Limb (tissue), 2 donors: Measurements from ENCODE around the gene SLC35G4.
"Not testable (repeated sequence)": the region's sequence is repeated elsewhere in the genome, so short reads cannot be mapped to it uniquely, and the experiment has no call there.

Experiments used
- DNase-seq, 2 donors: peaks; one replicate each; pipeline ENCODE4 v3.0.0-alpha.2; 2016; ENCODE audit errors: extremely low spot score in 2 of 2

Gene SLC35G4

DNA sequence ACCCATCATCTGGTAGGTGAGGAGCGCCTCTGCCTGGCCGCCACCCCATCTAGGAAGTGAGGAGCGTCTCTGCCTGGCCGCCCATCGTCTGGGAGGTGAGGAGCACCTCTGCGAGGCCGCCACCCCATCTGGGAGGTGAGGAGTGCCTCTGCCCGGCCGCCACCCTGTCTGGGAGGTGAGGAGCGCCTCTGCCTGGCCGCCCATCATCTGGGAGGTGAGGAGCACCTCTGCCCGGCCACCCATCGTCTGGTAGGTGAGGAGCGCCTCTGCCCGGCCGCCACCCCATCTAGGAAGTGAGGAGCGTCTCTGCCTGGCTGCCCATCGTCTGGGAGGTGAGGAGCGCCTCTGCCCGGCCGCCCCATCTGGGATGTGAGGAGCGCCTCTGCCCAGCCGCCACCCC lies 4.2 kb downstream of the SLC35G4 start:
- DNase-seq = not testable (repeated sequence)

DNA sequence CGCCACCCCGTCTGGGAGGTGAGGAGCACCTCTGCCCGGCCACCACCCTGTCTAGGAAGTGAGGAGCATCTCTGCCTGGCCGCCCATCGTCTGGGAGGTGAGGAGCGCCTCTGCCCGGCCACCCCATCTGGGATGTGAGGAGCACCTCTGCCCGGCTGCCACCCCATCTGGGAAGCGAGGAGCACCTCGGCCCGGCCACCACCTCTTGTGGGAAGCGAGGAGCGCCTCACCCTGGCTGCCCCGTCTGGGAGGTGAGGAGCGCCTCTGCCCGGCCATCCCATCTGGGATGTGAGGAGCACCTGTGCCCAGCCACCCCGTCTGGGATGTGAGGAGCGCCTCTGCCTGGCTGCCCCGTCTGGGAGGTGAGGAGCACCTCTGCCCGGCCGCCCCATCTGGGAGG lies 4.6 kb downstream of the SLC35G4 start:
- not testable (repeated sequence) for DNase-seq

DNA sequence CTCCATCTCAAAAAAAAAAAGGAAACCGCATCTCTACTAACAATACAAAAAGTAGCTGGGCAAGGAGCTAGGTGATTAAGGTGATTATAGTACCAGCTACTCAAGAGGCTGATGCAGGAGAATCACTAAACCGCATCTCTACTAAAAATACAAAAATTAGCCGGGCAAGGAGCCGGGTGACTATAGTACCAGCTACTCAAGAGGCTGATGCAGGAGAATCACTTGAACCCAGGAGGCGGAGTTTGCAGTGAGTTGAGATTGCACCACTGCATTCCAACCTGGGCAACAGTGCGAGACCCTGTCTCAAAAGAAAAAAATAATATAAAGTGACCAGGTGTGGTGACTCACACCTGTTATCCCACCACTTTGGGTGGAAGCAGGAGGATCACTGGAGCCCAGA lies 5.6 kb downstream of the SLC35G4 start:
- DNase-seq = not testable (repeated sequence)

DNA sequence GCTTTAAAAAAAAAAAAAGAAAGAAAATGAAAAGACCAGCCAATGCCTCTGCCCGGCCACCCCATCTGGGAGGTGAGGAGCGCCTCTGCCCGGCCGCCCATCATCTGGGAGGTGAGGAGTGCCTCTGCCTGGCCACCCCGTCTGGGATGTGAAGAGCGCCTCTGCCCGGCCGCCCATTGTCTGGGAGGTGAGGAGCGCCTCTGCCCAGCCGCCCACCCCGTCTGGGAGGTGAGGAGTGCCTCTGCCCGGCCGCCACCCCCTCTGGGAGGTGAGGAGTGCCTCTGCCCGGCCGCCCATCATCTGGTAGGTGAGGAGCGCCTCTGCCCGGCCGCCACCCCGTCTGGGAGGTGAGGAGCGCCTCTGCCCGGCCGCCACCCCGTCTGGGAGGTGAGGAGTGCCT lies 37.9 kb downstream of the SLC35G4 start:
- not testable (repeated sequence) for DNase-seq

DNA sequence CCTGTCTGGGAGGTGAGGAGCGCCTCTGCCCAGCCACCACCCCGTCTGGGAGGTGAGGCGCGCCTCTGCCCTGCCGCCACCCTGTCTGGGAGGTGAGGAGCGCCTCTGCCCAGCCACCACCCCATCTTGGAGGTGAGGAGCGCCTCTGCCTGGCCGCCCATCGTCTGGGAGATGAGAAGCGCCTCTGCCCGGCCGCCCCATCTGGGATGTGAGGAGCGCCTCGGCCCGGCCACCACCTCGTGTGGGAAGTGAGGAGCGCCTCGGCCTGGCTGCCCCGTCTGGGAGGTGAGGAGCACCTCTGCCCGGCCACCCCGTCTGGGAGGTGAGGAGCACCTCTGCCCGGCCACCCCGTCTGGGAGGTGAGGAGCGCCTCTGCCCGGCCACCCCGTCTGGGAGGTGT lies 38.4 kb downstream of the SLC35G4 start:
- not testable (repeated sequence) for DNase-seq

DNA sequence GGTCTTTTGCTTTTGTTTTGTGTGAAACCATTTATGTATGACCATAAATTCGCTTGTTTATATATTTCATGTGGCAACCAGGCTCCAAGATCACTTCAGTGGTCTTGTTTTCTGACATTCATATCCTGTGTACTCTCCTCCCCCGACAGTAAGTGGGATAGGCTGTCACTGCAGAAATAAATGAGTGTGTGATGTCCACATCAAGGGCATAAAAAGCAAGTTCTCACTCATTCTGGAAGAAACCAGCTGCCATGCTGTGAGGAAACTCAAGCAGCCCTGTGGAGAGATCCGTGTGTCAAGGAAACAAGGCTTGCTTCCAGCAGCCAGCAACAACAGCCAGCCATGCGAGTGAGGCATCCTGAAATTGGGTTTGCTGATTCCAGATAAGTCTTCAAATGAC lies 40.4 kb downstream of the SLC35G4 start:
- no peak for DNase-seq

DNA sequence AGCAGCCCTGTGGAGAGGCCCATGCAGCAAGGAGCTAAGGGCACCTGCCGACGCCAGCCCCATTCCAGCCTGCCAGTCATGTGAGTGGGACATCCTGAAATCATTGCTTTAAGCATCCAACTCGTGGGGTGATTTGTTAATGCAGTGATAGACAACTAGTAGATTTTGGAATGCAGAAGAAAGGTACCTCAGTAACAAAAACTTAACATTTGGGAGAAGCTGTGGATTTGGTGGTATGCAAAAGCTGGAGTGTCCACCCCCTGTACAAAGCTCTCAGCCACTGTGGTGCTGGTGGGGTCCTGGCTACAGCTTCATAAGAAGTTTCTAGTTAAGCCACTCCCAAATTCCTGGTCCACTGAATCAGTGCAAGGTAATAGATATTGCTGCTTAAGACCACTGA lies 42.5 kb downstream of the SLC35G4 start:
- DNase-seq = no peak

DNA sequence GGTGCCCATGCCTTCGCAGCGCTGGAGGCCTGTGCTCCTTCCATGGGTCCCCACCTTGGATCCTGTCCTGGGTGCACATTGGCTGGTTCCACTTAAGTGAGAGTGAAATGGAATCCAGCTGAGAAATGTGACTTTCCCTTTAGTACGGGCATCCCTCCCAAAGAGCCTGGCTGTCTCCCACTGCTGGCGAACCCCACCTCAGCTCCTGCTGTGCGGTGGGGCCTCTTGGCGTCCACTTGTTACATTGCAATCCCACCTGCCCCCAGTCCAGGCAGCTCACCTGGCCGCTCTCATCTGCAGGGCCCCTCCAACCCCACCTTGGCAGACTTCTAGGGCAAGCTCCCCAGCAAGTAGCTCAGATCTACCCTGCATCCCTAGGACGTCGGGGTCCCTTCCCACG lies 44.1 kb downstream of the SLC35G4 start:
- no peak for DNase-seq

DNA sequence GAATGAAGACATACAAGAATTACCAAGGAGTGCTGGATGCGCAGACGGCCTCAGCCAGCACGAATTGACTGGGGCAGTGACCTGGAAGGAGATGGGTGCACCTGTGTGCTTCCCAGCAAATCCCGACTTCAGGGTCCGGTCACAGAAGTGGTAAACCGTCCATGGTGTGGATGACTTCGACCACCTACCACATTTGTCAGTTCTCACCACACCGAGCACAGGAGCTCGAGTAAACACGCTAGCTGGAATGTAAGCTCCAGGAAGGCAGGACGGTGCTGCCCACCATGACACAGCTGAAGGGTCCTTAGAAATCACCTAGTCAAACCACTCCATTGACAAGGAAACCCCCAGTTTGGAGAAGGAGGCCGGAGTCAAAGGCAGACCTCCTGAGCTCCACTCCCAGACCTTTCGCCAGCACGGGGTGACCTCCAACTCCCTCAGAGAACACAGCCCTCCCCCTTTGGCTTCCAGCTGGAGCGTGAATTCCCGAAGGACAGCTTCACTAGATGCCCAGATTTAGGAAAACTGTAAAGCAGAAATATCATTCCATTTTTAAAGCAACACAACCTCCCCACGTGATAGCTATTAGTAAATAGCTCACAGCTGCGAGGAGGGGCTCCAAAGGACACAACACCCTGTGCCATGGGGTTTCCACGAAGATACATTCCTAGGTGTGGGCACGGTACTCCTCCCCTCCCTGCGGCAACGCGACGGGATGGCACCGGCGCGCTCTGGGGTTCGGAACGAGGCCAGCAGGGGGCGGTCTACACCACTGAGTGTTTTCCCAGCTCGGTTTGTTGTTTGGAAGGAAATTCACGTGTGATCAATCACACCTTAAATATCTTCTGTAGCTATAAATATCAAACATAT lies 45.6 kb downstream of the SLC35G4 start:
- DNase-seq = peak; percentile 34 to 80

DNA sequence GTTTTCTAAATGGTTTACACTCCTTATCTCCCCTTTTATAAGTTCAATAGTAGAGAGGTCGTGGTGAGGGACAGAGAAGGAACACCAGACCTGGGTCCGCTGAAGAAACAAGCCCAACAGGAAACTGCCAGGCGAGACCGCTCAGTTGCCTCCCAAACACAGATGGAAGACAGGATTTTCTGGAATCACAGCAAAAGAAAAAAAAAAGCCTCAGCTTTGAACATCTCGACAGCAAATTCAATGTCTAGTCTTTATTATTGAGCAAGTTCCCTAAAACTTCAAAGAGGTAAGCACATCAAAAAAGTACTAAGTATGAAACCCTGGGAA lies 46.2 kb downstream of the SLC35G4 start:
- DNase-seq = no peak

DNA sequence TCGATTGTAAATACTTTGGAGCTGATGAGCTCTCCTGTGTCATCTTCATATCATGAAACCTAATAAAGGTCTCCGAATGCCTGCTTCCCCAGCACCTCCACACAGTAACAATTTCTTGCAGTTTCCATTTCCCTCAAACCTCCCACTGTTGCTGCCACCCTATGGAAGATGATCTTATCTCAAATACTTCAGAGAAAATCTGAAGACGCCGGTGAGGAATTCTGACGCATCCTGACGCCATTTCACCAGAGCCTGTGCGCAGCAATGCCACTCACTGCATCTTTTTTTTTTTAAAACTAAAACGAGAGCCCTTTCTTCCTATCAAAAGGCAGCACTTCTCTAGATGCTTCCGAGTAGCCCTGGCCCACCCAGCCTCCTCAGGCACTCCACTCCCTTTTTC lies 47.8 kb downstream of the SLC35G4 start:
- no peak for DNase-seq

DNA sequence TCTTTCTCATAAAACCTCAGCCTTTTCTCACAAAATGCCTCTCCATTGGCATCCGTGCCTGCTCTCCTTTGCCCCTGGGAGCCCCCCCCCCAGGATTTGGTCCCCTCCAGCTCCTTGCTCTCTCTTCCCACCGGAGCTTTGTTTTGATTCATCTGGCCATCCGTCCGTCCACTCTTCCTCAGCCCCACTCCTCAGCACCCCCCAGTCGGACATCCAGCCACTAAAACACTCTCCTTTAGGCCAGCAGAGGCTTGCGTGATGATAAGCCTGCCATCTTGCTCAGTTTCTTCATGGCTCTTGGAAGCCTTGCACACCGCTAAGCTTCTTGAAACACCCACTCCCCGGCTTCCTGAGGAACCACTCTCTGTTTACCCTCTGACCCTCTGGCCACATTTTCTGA lies 48.2 kb downstream of the SLC35G4 start:
- no peak for DNase-seq

DNA sequence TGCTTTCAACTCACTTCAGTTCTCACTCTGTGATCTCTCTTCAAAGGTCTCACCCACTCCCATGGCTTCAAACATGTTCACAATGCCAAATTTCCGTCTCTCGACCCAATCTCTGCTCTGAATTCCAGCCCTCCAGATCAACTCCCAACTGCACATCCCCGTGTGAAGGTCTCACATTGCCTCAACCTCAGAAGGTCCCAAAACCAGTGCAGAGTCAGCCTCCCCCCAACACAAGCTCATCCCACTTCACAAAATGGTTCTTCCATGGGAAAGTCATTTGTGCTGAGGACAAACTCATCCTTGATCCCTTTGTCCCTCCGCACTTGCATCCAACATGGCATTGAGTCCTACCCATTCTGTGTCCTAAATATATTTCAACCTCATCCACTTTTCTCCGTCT lies 48.6 kb downstream of the SLC35G4 start:
- DNase-seq = no peak

DNA sequence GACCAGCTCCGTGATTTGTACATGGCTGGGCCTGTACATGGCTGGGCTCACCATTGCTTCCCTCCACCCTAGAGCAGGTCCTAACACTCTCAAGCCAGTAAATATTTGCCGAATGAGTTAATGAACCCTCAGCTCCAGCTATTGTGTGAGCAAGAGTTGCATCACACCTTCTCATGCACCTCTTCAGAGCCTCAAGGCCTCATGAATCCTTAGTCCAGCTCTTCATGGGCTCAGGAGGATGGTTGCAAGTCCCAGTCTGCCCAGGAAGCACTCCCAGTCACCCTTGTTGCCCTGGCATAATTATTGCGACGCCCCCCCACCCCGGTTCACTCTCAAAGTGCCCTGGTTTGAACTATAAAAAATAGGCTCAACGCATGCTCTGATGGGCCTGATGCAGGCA lies 49.6 kb downstream of the SLC35G4 start:
- DNase-seq = no peak
